ENCODE results near the gene GCC2.
"Not testable (repeated sequence)": the region's sequence is repeated elsewhere in the genome, so short reads cannot be mapped to it uniquely, and the experiment has no call there.

Gene GCC2, protein sequence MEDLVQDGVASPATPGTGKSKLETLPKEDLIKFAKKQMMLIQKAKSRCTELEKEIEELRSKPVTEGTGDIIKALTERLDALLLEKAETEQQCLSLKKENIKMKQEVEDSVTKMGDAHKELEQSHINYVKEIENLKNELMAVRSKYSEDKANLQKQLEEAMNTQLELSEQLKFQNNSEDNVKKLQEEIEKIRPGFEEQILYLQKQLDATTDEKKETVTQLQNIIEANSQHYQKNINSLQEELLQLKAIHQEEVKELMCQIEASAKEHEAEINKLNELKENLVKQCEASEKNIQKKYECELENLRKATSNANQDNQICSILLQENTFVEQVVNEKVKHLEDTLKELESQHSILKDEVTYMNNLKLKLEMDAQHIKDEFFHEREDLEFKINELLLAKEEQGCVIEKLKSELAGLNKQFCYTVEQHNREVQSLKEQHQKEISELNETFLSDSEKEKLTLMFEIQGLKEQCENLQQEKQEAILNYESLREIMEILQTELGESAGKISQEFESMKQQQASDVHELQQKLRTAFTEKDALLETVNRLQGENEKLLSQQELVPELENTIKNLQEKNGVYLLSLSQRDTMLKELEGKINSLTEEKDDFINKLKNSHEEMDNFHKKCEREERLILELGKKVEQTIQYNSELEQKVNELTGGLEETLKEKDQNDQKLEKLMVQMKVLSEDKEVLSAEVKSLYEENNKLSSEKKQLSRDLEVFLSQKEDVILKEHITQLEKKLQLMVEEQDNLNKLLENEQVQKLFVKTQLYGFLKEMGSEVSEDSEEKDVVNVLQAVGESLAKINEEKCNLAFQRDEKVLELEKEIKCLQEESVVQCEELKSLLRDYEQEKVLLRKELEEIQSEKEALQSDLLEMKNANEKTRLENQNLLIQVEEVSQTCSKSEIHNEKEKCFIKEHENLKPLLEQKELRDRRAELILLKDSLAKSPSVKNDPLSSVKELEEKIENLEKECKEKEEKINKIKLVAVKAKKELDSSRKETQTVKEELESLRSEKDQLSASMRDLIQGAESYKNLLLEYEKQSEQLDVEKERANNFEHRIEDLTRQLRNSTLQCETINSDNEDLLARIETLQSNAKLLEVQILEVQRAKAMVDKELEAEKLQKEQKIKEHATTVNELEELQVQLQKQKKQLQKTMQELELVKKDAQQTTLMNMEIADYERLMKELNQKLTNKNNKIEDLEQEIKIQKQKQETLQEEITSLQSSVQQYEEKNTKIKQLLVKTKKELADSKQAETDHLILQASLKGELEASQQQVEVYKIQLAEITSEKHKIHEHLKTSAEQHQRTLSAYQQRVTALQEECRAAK (N-terminal part only)

DNA sequence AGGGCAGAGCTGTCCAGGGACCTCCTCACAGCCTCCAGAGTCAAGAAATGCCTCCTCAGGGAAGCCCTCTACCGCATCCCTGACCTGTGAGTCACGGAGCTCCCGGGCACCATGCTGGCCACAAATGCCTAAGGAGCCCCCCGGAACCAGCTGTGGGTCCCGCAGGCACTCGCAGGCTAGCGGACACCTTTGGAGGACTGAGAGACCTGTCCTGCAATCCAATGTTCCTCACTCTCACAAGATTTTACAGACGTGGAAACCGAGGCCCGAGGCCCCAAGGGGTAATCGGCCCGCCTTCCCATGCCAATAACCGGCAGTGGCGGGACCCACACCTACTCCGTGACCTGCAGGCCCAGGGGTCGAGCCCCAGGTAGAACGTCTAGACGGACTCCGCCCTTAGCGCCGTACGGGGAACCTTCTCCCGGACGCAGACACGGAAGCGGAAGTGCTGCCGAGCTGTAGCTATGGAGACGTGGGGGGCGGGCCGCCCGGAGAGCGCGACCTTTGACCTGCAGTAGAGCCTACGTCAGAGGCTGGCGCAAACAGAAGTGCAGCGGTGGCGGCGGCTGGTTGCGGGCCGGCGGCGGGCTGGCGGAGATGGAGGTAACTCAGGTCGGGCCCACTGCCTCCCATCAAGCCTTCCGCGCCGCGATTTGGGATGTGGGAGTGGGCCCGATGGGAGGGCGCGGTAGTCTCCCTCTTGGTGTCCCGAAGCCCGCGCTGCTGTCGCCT is at the start of gene GCC2:
Gene GCC2, plus strand, starts transcription at position 529 of the 732 bp plus-strand sequence. Its CDS starts 69 bp downstream, at position 598.
- DNase-seq, result peak; percentile 87 to 90

- DNase-seq, result no peak
These were observed 49.5 kb upstream of the GCC2 start for GRCh38 chr2:108399479-108399878.

- DNase-seq, result no peak
These were observed 47.2 kb upstream of the GCC2 start for GRCh38 chr2:108401800-108402199.

GRCh38 chr2:108403494-108403893 is 45.5 kb upstream of the GCC2 start:
- DNase-seq, result peak in 1 of 2 experiments; percentile 2

GRCh38 chr2:108404784-108405397 is 44.1 kb upstream of the GCC2 start:
- no peak for DNase-seq

GRCh38 chr2:108407864-108408729 is 40.9 kb upstream of the GCC2 start:
- DNase-seq, result no peak

DNA sequence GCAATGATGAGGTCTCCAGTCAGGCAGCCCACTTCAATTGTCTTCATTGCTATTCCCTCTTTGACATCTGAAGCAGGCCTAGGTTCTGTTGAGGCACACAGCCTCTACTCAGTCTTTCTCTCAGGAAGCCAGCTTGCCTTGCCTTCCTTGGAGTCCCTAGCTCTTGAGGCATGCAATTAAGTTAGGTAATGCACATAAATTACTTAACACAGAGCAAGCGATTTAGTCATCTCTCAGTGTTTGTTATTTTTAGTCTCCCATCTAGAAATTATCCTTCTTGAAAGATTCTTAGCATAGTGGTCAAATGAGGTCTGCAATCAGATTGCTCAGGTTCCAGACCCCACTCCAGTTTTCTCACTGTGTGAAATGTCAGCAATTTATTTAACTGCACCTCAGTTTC is 39.2 kb upstream of the GCC2 start:
- DNase-seq, result no peak

- DNase-seq, result no peak
These were observed 35.9 kb upstream of the GCC2 start for GRCh38 chr2:108412995-108413710.

DNA sequence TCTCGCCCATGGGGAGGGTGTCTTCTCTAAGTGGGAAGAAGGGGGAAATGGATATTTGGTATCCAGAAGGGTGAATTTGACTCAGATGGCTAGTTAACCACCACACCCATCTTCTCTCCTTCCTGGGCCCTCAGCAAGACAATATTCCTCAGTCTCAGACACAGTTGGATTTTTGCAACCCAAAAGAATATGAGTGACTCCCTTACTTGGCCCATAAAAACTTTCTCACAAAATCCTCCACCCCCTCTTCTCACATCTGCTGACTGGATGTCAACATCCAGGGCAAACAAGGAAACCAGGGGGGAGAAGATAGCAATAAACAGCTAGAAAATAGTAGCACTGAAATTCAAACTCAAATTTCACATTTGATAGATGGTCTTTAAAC is 35.3 kb upstream of the GCC2 start:
- DNase-seq, result no peak

- no peak for DNase-seq
These were observed 34.6 kb upstream of the GCC2 start for GRCh38 chr2:108414256-108414876.

GRCh38 chr2:108414945-108415344 is 34.1 kb upstream of the GCC2 start:
- DNase-seq, result no peak

DNA sequence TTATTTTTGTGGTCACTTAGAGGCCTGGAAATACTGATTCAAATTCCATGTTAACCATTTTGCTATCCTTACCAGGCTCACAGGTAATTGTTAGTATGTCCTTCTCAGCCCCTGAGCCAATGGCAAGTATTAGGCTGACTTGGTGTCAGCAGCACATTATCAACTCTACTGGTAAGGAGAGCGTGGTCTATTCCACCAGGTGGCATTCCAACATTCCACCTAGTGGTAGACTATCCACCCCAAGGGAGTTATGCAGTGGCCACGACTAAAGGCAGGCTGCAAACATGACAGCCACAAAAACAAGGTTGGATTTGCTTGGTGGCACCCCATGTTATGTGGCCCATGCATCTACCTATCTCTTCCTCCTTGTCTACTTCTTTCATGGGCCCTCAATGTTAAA is 31.8 kb upstream of the GCC2 start:
- DNase-seq, result no peak

GRCh38 chr2:108418416-108418815 is 30.6 kb upstream of the GCC2 start:
- no peak for DNase-seq

DNA sequence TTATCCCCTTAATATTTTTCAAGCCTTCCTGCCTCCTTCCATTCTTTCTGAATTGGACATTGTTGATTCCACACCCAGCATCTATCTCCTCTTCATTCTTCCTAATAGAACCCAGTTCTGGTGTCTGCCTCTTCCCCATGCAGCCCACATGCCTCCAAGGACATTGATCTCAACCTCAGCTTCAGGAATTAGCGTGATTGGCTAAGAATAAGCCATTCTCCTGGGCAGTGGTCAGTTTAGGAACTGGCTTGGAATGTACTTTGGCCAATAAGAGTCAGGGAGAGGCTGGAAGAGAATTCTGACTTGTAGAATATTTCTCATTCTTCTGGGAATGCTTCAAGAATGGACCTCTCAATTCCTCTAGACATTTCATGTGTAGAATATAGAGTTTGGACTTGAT is 25.9 kb upstream of the GCC2 start:
- DNase-seq, result no peak

- no peak for DNase-seq
These were observed 25.3 kb upstream of the GCC2 start for GRCh38 chr2:108423502-108424251.

DNA sequence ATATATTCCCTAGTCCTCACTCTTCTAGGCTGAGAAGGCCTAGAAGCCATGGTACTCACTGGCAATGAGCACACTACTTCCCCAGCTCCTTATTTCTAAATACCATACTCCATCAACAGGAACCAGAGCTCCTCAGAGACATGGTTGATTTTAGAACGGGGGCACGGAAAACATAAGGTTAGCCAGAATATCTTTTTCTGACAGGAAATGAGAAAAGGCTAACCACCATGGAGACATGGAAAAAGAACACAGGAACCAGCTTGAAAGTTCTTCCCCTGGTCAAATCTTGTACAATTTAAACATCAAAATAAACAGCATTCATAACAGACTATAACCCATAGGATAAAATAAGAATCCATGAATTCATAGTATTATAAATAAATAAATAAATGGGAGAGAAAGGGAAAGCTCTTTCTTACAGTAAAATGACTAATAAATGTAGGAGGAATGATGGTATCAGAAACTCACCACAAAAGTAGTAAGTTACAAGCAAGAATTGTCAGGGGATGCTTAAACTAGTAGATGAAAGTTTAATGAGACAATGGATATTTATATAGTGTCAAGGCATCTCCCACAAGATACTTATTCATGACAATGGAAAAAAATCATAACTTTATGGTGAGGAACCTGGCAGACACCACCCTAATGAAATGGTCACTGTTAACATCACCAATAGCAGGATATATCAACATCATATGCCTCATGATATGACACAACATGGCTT is 20.6 kb upstream of the GCC2 start:
- DNase-seq, result no peak

DNA sequence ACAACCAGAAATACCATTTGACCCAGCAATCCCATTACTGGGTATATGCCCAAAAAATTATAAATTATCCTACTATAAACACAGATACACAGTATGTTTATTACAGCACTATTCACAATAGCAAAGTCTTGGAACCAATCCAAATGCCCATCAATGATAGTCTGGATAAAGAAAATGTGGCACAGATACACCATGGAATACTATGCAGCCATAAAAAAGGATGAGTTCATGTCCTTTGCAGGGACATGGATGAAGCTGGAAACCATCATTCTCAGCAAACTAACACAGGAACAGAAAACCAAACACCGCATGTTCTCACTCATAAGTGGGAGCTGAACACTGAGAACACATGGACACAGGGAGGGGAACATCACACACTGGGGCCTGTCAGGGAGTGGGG is 13.4 kb upstream of the GCC2 start:
- DNase-seq, result not testable (repeated sequence)

GRCh38 chr2:108436976-108437375 is 12.0 kb upstream of the GCC2 start:
- DNase-seq, result no peak

Measured in NCI-H524 (cell line).